Gastroesophageal sphincter (tissue), 3 donors: ENCODE results near the gene RBM6.

Experiments
- EP300 ChIP-seq: sonication (generic); formaldehyde crosslinking; IDR thresholded peaks from one replicate; pipeline ENCODE4 v1.6.1; 2017; ENCODE audit warnings: antibody characterized with exemption, mild to moderate bottlenecking
- POLR2A ChIP-seq, 2 donors: fragments of 450-650 bp; IDR thresholded peaks; one replicate each; pipeline ENCODE4 v1.6.1; 2017; ENCODE audit warnings: antibody characterized with exemption in 2 of 2, mild to moderate bottlenecking in 2 of 2, moderate library complexity in 1 of 2
- POLR2AphosphoS5 ChIP-seq: sonication (generic); formaldehyde crosslinking; IDR thresholded peaks from one replicate; pipeline ENCODE4 v1.6.1; 2017; ENCODE audit warnings: antibody characterized with exemption
- TF ChIP-seq, protein P1 (sequence below), 4 experiments: fragments of 200-600 bp in 2 of 4; fragments of 450-650 bp in 2 of 4; sonication (generic) in 1 of 4; IDR thresholded peaks; one replicate each; pipeline ENCODE4 v1.5.1; 2017 to 2019; ENCODE audit warnings: antibody characterized with exemption in 4 of 4, mild to moderate bottlenecking in 2 of 4, moderate library complexity in 2 of 4

DNA sequence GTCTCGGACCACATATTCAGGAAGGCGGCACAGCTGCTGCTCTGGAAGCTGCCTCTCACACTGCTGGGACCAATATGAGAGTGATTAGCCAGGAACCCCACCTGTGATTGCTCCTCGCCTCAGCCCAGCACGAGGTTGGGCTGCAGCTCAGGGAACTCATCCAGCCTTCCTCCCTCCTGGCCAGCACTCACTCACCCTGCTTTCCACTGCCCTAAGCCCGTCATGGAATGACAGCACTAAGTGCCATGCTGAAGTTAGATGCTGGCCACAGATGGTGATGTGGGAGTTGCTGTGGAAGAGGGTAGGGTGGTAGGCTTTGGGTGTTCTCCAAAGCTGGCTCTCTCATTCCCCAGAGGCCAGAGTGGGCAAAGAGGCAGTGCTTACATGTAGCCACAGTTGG, 43.6 kb upstream of the RBM6 start:
- TF ChIP-seq, protein P1, sequence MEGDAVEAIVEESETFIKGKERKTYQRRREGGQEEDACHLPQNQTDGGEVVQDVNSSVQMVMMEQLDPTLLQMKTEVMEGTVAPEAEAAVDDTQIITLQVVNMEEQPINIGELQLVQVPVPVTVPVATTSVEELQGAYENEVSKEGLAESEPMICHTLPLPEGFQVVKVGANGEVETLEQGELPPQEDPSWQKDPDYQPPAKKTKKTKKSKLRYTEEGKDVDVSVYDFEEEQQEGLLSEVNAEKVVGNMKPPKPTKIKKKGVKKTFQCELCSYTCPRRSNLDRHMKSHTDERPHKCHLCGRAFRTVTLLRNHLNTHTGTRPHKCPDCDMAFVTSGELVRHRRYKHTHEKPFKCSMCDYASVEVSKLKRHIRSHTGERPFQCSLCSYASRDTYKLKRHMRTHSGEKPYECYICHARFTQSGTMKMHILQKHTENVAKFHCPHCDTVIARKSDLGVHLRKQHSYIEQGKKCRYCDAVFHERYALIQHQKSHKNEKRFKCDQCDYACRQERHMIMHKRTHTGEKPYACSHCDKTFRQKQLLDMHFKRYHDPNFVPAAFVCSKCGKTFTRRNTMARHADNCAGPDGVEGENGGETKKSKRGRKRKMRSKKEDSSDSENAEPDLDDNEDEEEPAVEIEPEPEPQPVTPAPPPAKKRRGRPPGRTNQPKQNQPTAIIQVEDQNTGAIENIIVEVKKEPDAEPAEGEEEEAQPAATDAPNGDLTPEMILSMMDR (IDR thresholded peaks at IDR 0.05) = no peak
- no peak for TF ChIP-seq POLR2A (IDR thresholded peaks at IDR 0.05)
- no peak for TF ChIP-seq EP300
- TF ChIP-seq POLR2AphosphoS5 = no peak
